GM19452 (cell line): Measurements from ENCODE around the gene PDE4D.

Experiments used
- ATAC-seq: cut with Tn5 transposase; IDR thresholded peaks from one replicate; pipeline ENCODE4 v1.9.1; 2021; ENCODE audit not compliant: unreplicated experiment

PDE4D gene

GRCh38 chr5:59099270-59099994 is 794.1 kb downstream of the PDE4D start:
- peak; percentile 89 for ATAC-seq

GRCh38 chr5:59098743-59099142 is 794.8 kb downstream of the PDE4D start:
- ATAC-seq = no peak

GRCh38 chr5:59097712-59098111 is 795.8 kb downstream of the PDE4D start:
- no peak for ATAC-seq

- ATAC-seq = no peak
Measured at GRCh38 chr5:59097116-59097515, 796.4 kb downstream of the PDE4D start.

- no peak for ATAC-seq
Measured at GRCh38 chr5:59095480-59095879, 798.0 kb downstream of the PDE4D start.

- ATAC-seq = no peak
Measured at GRCh38 chr5:59094864-59095263, 798.7 kb downstream of the PDE4D start.

GRCh38 chr5:59093329-59093728 is 800.2 kb downstream of the PDE4D start:
- ATAC-seq = no peak

GRCh38 chr5:59092758-59093157 is 800.8 kb downstream of the PDE4D start:
- ATAC-seq = no peak

- no peak for ATAC-seq
Measured at GRCh38 chr5:59091965-59092364, 801.6 kb downstream of the PDE4D start.

GRCh38 chr5:59090323-59090722 is 803.2 kb downstream of the PDE4D start:
- ATAC-seq = no peak

- no peak for ATAC-seq
Measured at GRCh38 chr5:59089767-59090166, 803.8 kb downstream of the PDE4D start.

GRCh38 chr5:59088546-59088945 is 805.0 kb downstream of the PDE4D start:
- ATAC-seq = no peak

GRCh38 chr5:59086024-59086423 is 807.5 kb downstream of the PDE4D start:
- ATAC-seq = no peak

- ATAC-seq = no peak
Measured at GRCh38 chr5:59081693-59082092, 811.8 kb downstream of the PDE4D start.

GRCh38 chr5:59079622-59080620 is 813.6 kb downstream of the PDE4D start:
- ATAC-seq = no peak

GRCh38 chr5:59071755-59072549 is 821.6 kb downstream of the PDE4D start:
- ATAC-seq = no peak

- ATAC-seq = no peak
Measured at GRCh38 chr5:59069438-59070079, 824.0 kb downstream of the PDE4D start.

- ATAC-seq = no peak
Measured at GRCh38 chr5:59067956-59068656, 825.4 kb downstream of the PDE4D start.

- ATAC-seq = no peak
Measured at GRCh38 chr5:59066367-59067163, 827.0 kb downstream of the PDE4D start.
